Measurements from ENCODE around the gene HPCAL4. TPM values are rescaled to one million over a fixed set of nuclear protein-coding genes. Genes with fewer than 3 reads are reported as not detected.

HPCAL4 gene
- total RNA-seq, 1 donor from 2014 or later, result 0.53 TPM

DNA sequence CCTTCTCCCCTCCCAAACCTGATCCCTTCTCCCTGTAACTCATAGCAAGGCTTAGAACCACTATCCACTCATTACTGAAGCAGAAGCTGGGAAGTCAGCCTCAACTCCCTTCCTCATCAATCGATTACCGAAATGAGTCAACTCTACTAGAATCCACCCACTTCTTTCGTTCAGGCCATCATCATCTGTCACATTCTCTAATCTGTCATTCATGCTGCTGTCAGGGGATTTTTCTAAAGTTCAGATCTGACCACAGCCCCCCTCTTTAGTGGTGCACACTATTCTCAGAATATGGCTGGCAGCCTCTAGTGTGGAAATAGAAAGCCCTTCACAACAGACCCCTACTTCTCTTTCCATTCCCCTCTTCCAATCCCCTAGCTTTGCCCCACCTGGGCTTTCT lies 24.5 kb downstream of the HPCAL4 start:
- H3K9me3 Mint-ChIP-seq, result no peaks in the 10 kb centered on the region
- no peaks in the 10 kb centered on the region for H3K36me3 Mint-ChIP-seq
- TF ChIP-seq, protein P1, sequence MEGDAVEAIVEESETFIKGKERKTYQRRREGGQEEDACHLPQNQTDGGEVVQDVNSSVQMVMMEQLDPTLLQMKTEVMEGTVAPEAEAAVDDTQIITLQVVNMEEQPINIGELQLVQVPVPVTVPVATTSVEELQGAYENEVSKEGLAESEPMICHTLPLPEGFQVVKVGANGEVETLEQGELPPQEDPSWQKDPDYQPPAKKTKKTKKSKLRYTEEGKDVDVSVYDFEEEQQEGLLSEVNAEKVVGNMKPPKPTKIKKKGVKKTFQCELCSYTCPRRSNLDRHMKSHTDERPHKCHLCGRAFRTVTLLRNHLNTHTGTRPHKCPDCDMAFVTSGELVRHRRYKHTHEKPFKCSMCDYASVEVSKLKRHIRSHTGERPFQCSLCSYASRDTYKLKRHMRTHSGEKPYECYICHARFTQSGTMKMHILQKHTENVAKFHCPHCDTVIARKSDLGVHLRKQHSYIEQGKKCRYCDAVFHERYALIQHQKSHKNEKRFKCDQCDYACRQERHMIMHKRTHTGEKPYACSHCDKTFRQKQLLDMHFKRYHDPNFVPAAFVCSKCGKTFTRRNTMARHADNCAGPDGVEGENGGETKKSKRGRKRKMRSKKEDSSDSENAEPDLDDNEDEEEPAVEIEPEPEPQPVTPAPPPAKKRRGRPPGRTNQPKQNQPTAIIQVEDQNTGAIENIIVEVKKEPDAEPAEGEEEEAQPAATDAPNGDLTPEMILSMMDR (conservative IDR thresholded peaks at IDR 0.05), result no peak
- no peak for DNase-seq (ENCODE audit: extremely low spot score, unreplicated experiment)
- no peak overlapping the region for H3K4me3 Mint-ChIP-seq
- H3K4me1 Mint-ChIP-seq (ENCODE audit: unreplicated experiment), result no peaks in the 10 kb centered on the region
- peaks cover 66% of the 10 kb centered on the region for H3K27me3 Mint-ChIP-seq
- no peak overlapping the region for H3K27ac Mint-ChIP-seq

DNA sequence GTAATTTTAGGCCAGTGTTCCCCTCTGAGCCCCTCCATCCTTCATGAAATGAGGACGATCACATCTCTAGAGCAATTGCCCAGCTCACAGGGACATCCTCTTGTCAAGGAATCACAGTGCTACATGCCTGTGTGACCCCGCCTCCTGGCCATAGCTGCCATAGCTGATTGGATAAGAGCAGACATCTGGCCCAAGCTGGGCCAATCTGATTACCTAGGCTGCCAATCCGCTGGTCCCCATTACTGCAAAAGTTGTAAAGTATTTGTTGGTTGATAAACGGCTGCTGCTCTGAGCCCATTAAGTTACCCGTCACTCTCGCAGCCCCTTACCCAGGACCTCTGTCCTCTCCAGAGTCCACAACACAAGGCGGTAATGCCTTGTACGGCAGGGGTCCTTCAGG lies 27.7 kb downstream of the HPCAL4 start:
- no peak for DNase-seq (ENCODE audit: extremely low spot score, unreplicated experiment)
- H3K4me1 Mint-ChIP-seq (ENCODE audit: unreplicated experiment), result no peaks in the 10 kb centered on the region
- no peak overlapping the region for H3K27ac Mint-ChIP-seq
- H3K9me3 Mint-ChIP-seq, result no peaks in the 10 kb centered on the region
- H3K4me3 Mint-ChIP-seq, result no peak overlapping the region
- no peaks in the 10 kb centered on the region for H3K36me3 Mint-ChIP-seq
- TF ChIP-seq, protein P1 (conservative IDR thresholded peaks at IDR 0.05), result no peak
- H3K27me3 Mint-ChIP-seq, result peaks cover 67% of the 10 kb centered on the region

DNA sequence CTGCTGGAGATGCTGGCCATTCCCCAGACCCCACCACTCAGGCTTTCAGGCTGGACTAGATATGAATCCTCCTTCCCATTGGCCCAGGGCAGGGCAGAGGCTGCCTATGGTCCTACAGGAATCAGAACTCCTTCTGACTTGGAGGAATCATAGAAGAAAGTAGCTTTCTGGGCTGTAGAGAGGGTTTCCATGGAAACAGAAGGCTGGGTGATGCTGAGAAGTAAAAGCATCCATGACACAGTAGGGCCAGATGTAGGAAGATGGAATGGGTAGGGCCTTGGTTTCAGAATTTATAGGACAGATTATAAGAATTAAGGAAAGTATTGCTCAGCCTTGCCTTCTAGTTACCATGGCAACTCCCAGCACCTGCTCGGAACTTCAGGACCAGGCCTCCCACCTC lies 28.4 kb downstream of the HPCAL4 start:
- no peak for DNase-seq (ENCODE audit: extremely low spot score, unreplicated experiment)
- H3K27me3 Mint-ChIP-seq, result peaks cover 68% of the 10 kb centered on the region
- H3K4me3 Mint-ChIP-seq, result no peak overlapping the region
- no peaks in the 10 kb centered on the region for H3K36me3 Mint-ChIP-seq
- TF ChIP-seq, protein P1 (conservative IDR thresholded peaks at IDR 0.05), result no peak
- H3K4me1 Mint-ChIP-seq (ENCODE audit: unreplicated experiment), result peaks cover 4% of the 10 kb centered on the region
- H3K27ac Mint-ChIP-seq, result no peak overlapping the region
- no peaks in the 10 kb centered on the region for H3K9me3 Mint-ChIP-seq

DNA sequence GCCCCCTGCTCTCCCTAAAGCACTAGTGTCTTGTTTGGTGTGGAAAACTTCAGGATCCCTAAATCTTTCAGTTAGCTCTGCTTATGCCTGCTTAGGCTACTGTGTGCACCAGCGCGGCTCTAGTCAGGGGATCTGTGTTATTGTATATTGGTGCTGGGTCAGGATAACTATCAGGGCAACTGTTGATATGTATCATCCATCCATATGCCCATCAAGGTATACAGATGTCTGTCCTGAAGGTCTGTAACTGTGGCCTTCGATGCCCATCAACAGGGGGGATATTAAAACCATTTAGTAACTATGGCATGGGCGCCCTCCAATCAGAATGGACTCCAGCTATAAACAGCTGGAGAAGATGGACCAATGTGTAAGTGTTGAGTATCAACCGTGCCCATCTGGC lies 31.7 kb downstream of the HPCAL4 start:
- Mint-ChIP-seq H3K27ac (no peak overlapping the region), H3K27me3 (peaks cover 66% of the 10 kb centered on the region), H3K4me3 (no peak overlapping the region), H3K36me3 (no peaks in the 10 kb centered on the region), H3K9me3 (no peaks in the 10 kb centered on the region), H3K4me1 (ENCODE audit: unreplicated experiment) (peaks cover 5% of the 10 kb centered on the region)
- no peak for DNase-seq (ENCODE audit: extremely low spot score, unreplicated experiment)
- TF ChIP-seq, protein P1 (conservative IDR thresholded peaks at IDR 0.05), result no peak

DNA sequence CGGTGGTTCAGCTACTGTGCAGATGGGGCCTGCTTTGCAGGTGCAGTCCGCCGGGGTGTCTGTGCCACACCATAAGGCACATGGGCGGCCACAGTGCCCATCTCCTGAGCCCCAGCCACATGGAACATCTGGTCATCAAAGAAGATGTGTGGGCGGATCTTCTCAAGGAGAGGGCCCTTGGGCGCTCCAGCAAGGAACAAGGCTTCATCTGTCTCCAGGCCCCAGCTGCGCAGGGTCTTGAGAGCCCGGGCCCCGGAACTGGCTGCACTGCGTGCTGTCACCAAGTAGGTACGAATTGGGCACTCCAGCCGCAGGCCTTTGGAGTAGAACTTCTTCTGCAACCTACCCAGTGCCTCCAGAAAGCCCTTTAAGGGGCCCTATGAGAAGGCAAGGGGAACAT lies 32.1 kb downstream of the HPCAL4 start:
- Mint-ChIP-seq H3K27ac (no peak overlapping the region), H3K4me3 (no peak overlapping the region), H3K36me3 (no peaks in the 10 kb centered on the region), H3K27me3 (peaks cover 70% of the 10 kb centered on the region), H3K4me1 (ENCODE audit: unreplicated experiment) (peaks cover 5% of the 10 kb centered on the region), H3K9me3 (no peaks in the 10 kb centered on the region)
- DNase-seq (ENCODE audit: extremely low spot score, unreplicated experiment), result no peak
- TF ChIP-seq, protein P1 (conservative IDR thresholded peaks at IDR 0.05), result no peak

DNA sequence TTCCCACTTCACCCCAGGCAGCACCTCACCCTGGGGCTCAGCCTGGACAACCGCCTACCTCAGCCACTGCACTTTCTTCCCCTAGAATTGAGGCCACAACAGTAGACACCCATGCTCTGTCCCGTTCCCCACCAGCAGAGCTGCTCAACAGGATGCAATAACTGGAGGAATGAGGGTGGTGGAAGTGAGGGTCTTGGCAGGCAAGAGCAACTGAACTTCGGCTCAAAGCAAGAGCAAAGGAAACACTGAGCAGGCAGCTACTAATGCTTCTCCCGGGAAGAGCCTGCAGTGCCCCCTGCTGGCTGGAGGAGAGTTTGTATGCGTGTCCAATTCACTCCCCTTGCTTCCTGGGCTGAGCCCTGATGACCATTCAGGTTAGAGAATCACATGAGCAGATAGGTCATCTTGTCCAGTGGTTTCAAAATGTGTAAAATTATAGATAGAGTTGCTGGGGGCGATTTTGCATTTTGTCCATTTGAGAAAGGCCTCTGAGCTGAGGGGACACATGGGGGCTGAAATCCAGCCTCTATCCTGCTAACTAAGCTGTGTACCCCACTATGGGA lies 33.2 kb downstream of the HPCAL4 start:
- Mint-ChIP-seq H3K4me3 (peak overlapping the region; percentile 21), H3K27me3 (peaks cover 77% of the 10 kb centered on the region), H3K27ac (no peak overlapping the region), H3K9me3 (no peaks in the 10 kb centered on the region), H3K4me1 (ENCODE audit: unreplicated experiment) (peaks cover 5% of the 10 kb centered on the region), H3K36me3 (no peaks in the 10 kb centered on the region)
- TF ChIP-seq, protein P1 (conservative IDR thresholded peaks at IDR 0.05), result peak; percentile 89
- no peak for DNase-seq (ENCODE audit: extremely low spot score, unreplicated experiment)
